ENCODE measurements around the gene USP5.

USP5 gene

DNA sequence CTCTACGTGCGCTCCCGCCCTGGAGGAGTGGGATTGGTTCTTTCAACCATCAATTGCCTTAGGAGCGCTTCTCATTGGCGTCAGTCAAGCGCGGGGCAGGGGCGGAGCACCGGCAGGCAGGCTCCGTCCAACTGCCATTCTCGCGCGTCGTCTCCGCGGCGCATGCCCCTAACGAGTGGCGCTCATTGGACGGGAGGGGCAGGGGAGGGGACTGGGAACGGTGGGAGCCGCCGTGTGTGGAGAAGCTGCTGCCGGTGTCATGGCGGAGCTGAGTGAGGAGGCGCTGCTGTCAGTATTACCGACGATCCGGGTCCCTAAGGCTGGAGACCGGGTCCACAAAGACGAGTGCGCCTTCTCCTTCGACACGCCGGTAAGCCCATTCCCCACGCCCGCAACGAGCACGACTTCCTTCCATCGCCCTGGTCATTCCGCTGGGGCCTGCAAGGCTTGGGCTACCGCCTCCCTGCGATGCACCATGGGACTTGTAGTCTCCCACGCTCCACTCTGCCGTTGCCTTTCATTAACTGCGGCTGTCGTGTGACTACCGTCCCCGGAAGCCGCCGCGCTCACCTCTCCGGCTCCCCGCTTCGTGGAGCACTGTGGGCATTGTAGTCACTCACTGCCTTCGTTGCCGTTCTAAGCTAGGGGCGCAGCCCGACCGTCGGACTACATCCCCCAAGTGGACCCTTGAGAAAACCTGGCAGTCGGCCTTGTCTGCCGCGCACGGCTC is at the start of gene USP5:
USP5 (plus strand) TSS at position 230 of the 730 bp plus-strand sequence; CDS start at position 260, 30 bp downstream.
- DNase-seq = peak; percentile 100

DNA sequence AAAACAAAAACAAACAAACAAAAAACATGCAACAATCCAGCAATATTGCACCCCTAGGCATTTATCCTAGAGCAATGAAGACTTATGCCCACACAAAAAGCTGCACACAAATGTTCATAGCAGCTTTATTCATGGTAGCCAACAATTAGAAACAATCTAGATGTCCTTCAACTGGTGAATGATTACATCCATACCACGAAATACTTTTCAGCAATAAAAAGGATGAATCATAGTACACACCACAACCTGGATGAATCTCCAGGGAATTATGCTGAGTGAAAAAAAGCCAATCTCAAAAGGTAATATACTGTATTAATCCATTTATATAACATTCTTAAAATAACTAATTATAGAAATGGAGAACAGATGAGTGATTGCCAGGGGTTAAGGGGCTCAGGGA is 44.8 kb upstream of the USP5 start:
- DNase-seq = no peak

DNA sequence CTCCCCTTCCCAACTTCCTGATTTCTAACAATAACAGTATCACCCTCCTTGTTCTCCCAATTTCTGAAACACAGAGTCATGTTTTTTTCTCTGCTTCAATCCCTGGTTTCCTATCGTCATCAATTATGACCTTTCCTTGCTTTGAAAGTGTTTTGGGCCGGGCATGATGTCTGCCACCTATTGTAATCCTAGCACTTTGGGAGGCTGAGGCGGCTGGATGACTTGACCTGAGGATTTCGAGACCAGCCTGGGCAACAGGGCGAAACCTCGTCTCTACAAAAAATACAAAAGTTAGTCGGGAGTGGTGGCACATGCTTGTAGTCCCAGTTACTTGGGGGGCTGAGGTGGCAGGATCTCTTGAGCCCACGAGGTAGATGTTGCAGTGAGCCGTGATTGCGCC is 42.9 kb upstream of the USP5 start:
- no peak for DNase-seq

- DNase-seq = no peak
These were observed 41.2 kb upstream of the USP5 start for GRCh38 chr12:6810758-6811157.

GRCh38 chr12:6813363-6813762 is 38.6 kb upstream of the USP5 start:
- DNase-seq = no peak

DNA sequence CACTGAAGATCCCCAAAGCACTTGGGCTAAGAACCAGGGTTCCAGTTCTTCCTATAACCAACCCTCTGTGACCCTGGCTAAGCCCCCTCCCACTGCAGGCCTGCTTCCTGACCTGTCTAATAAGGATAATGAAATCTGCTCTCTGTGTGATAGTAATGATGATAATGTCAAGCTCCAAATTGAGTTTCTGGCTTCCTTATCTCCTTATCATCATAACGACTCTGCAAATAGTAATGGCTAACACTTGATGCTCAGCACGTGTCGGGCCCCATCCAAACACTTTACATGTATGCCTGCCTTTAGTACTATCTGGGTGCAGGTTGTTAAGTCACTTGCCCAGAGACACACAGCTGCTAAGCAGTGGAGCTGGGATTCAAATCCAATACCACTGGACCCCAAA is 35.4 kb upstream of the USP5 start:
- no peak for DNase-seq

- no peak for DNase-seq
These were observed 34.9 kb upstream of the USP5 start for GRCh38 chr12:6817098-6817497.

GRCh38 chr12:6817662-6818157 is 34.2 kb upstream of the USP5 start:
- DNase-seq = no peak

DNA sequence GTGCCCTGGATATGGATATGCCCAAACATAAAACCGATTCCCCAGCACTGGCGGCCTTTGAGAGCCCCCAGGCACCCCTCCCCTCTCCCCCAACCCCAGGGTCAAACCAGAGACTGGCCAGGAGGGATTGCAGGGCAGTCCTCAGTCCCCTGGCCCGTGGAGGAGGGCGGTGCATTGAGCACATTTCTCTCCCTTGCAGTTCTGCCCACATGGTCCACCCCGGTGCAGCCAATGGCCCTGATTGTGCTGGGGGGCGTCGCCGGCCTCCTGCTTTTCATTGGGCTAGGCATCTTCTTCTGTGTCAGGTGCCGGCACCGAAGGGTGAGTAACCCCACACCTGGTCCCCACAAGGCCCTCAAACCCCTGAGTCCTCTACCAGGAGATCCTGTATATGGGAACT is 33.7 kb upstream of the USP5 start:
- DNase-seq = peak; percentile 44

DNA sequence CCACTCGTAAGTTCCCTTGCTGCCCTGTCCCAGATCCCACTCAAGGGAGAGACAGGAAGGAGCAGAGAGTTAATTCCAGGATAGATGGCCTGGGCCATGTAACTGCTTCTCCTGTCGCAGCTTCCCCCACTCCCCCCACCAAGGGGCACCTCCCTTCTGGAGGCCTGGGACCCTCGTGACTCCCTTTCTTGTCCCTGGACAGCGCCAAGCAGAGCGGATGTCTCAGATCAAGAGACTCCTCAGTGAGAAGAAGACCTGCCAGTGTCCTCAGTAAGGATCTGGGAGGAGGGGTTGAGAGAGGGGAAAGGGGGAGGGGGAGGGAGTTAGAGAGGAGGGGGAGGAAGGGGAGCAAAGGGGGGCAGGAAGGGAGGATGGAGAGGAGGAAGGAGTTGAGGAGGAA is 33.3 kb upstream of the USP5 start:
- no peak for DNase-seq

DNA sequence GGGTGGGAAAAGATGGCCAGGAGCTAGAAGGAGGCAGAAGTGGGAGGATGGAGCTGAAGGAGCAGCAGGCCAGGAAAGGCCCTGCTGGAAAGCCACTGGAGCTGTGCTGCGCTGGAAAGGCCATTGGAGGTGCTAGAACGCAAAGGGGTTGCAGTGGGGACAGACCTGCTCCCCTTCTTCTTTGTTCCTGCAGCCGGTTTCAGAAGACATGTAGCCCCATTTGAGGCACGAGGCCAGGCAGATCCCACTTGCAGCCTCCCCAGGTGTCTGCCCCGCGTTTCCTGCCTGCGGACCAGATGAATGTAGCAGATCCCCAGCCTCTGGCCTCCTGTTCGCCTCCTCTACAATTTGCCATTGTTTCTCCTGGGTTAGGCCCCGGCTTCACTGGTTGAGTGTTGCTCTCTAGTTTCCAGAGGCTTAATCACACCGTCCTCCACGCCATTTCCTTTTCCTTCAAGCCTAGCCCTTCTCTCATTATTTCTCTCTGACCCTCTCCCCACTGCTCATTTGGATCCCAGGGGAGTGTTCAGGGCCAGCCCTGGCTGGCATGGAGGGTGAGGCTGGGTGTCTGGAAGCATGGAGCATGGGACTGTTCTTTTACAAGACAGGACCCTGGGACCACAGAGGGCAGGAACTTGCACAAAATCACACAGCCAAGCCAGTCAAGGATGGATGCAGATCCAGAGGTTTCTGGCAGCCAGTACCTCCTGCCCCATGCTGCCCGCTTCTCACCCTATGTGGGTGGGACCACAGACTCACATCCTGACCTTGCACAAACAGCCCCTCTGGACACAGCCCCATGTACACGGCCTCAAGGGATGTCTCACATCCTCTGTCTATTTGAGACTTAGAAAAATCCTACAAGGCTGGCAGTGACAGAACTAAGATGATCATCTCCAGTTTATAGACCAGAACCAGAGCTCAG is 32.6 kb upstream of the USP5 start:
- peak; percentile 36 for DNase-seq

DNA sequence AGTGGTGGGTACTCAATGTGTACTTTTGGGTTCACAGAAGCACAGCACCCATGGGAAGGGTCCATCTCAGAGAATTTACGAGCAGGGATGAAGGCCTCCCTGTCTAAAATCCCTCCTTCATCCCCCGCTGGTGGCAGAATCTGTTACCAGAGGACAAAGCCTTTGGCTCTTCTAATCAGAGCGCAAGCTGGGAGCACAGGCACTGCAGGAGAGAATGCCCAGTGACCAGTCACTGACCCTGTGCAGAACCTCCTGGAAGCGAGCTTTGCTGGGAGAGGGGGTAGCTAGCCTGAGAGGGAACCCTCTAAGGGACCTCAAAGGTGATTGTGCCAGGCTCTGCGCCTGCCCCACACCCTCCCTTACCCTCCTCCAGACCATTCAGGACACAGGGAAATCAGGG is 31.8 kb upstream of the USP5 start:
- DNase-seq = peak; percentile 75

- peak; percentile 80 for DNase-seq
These were observed 30.1 kb upstream of the USP5 start, which contains the start of gene GPR162 for GRCh38 chr12:6821591-6822425. Gene GPR162 (plus strand): TSS chr12:6821821. CDS start chr12:6823899, 2,078 bp downstream.

DNA sequence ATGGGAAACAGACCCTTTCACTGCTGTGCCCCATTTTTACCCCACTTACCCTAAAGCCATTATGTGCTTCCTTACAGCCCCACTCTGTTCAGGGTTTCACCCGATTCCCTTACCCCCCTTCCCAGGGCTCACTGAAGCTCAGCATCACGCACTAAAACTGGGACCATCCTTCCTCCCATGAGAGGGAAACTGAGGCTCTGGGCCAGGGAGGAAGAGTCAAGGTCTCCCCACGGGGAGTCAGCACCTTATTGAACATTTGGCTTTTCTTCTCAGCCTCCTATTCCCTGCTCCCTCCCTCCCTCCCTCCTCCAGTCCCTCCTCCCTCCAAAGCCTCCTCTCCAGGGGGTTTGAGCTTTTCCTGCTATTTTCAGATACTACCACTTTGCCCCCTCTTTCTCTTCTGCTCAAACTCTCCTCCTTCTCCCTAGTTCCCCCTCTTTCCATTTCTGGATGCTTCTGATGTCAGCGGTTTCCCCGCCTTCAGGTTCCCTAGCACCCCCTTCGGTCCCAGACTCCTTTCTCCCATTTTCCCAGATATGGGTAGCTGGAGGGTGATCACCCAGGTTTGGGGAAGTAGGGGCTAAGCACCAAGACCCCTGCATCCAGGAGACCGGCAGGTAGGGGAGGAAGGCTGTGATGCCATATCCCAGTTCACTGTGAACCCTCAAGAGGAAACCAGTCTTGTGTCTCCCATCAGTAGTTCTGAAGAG is 29.4 kb upstream of the USP5 start:
- DNase-seq = no peak

DNA sequence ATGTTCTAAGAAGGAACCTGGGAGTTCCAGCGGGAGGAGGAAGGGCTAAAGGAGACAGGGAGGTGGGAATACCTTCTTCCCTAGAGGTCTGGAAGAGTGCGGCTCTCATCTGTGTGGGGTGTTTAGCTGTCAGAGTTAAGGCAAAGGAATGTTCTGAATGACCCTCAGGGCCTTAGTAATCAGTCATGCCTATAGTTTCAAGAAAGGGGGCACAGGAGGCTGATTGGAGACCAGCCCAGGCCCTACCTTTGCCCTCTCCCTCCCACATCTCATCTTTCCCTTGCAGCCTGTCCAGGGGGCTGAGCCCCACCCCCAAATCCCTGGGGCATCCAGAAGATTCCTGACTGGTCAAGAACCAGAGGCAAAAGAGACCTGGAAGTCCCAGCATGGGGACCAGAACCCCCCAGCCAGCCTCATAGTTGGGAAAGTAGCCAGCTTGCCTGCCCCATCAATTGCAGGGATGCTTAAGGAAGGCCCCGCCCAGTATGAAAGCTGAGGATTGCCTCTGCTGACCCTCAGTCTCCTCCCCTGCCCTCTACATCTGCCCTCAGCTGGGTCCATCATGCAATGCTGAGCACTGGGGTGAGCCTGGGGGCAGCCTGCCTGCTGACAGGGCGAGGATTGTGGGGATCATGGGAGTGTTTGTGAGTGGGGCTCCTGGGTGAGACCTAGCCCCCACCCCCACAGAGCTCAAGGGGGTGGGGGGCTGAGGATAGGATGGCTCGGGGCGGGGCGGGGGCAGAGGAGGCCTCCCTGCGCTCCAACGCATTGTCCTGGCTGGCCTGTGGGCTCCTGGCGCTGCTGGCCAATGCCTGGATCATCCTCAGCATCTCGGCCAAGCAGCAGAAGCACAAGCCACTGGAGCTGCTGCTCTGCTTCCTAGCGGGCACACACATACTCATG is 28.5 kb upstream of the USP5 start:
- no peak for DNase-seq

DNA sequence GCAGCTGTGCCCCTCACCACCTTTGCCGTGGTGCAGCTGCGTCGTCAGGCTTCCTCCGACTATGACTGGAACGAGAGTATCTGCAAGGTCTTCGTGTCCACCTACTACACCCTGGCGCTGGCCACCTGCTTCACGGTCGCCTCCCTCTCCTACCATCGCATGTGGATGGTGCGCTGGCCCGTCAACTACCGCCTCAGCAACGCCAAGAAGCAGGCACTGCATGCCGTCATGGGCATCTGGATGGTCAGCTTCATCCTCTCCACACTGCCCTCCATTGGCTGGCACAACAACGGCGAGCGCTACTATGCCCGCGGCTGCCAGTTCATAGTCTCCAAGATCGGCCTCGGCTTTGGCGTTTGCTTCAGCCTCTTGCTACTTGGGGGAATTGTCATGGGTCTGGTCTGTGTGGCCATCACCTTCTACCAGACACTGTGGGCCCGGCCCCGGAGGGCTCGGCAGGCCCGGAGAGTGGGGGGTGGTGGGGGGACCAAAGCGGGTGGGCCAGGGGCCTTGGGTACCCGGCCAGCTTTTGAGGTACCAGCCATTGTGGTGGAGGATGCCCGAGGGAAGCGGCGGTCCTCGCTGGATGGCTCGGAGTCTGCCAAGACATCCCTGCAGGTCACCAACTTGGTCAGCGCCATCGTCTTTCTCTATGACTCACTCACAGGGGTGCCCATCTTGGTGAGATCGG is 27.7 kb upstream of the USP5 start:
- no peak for DNase-seq

- DNase-seq = peak; percentile 29
These were observed 27.0 kb upstream of the USP5 start for GRCh38 chr12:6824901-6825381.

DNA sequence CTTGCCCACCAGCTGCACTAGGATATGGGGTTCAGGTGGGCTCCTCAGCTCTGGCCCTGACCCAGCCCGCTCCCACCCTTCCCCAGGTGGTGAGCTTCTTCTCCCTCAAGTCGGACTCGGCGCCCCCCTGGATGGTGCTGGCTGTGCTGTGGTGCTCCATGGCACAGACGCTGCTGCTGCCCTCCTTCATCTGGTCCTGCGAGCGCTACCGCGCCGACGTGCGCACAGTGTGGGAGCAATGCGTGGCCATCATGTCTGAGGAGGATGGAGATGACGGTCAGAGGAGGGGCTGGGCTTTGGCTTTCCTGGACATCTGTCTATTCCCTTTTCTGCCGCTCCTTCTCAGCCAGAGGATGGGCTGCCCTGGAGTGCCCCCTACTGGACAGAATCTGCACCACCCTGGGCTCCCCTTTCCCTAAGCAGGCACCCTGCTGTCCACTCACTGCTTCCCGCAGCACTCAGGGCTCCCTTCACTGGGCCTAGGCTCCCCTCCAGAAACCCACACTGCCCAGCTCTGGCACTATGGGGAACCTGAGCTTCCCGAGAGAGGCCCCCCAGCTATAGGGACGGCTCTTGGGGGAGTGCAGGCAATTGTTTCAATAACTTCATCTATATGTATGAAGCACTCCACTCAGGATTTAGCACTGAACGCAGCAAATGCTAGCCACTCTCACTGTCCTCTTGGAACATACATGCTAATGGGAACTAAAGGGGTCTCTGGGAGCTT is 26.4 kb upstream of the USP5 start:
- DNase-seq = peak; percentile 95

- DNase-seq = no peak
These were observed 25.7 kb upstream of the USP5 start for GRCh38 chr12:6826125-6826733.

All from retina (tissue), 1 donor.